H1 (cell line): ENCODE data around the gene CAPN2. TPM values are rescaled to one million over a fixed set of nuclear protein-coding genes. Genes with fewer than 3 reads are reported as not detected.

Source experiments
- CTCF ChIA-PET: fragments of 300-600 bp; sonication (Branson Sonifier 250); formaldehyde crosslinking; loops from one replicate; lab custom pipeline; 2021; ENCODE audit not compliant: partially characterized antibody; lab: Charles Lee
- POLR2A ChIA-PET: fragments of 300-600 bp; sonication (Branson Sonifier 250); formaldehyde crosslinking; loops from one replicate; lab custom pipeline; 2021; ENCODE audit warnings: inconsistent platforms; ENCODE audit not compliant: partially characterized antibody; lab: Charles Lee
- DNase-seq, 2 experiments: peaks; one replicate each; pipeline versions ENCODE4 v3.0.0 to v3.0.0-alpha.2; 2010 to 2022; ENCODE audit warnings: low spot score in 2 of 2, low read depth in 1 of 2, mixed read lengths in 1 of 2
- FAIRE-seq: peaks from 2 replicates; lab custom pipeline; 2011; peaks lifted over from hg19 to GRCh38; lab: Jason Lieb, UNC
- H2AFZ ChIP-seq: 2 replicates; pipeline ENCODE4 v1.8.1; 2012; ENCODE audit warnings: low read length, inconsistent platforms
- H2AK5ac ChIP-seq: 2 replicates; pipeline ENCODE4 v1.6.1; 2013; ENCODE audit warnings: low read depth, low read length
- H2BK120ac ChIP-seq: replicated peaks from 2 replicates; pipeline ENCODE3; 2013; ENCODE audit warnings: low read depth, low read length, inconsistent platforms
- H2BK12ac ChIP-seq: 2 replicates; pipeline ENCODE4 v1.6.1; 2013; ENCODE audit warnings: low read depth, low read length
- H2BK15ac ChIP-seq: 2 replicates; pipeline ENCODE4 v1.6.1; 2013; ENCODE audit warnings: low read length
- H2BK20ac ChIP-seq: 2 replicates; pipeline ENCODE4 v1.6.1; 2013; ENCODE audit warnings: low read length
- H2BK5ac ChIP-seq: 2 replicates; pipeline ENCODE4 v1.6.1; 2013; ENCODE audit warnings: low read depth, low read length
- H3K14ac ChIP-seq: 2 replicates; pipeline ENCODE4 v1.6.1; 2013; ENCODE audit warnings: inconsistent platforms; ENCODE audit not compliant: insufficient read length
- H3K18ac ChIP-seq: 2 replicates; pipeline ENCODE4 v1.6.1; 2013; ENCODE audit warnings: low read length; ENCODE audit errors: extremely low read depth
- H3K23ac ChIP-seq: 2 replicates; pipeline ENCODE4 v1.6.1; 2013; ENCODE audit warnings: inconsistent platforms; ENCODE audit not compliant: insufficient read length
- H3K23me2 ChIP-seq: 2 replicates; pipeline ENCODE4 v1.6.1; 2013; ENCODE audit warnings: low read depth, low read length
- H3K27ac ChIP-seq: 2 replicates; pipeline ENCODE4 v1.6.1; 2011; ENCODE audit warnings: low read depth, low read length, inconsistent platforms
- H3K27me3 ChIP-seq, 4 experiments: replicated peaks in 1 of 4; 1 replicate in 1 of 4; 2 replicates in 3 of 4; pipeline versions ENCODE4 v1.6.1 to v1.8.1; 2011 to 2013; ENCODE audit warnings: low read length in 3 of 4, mild to moderate bottlenecking in 3 of 4, inconsistent platforms in 2 of 4, mixed read lengths in 2 of 4, moderate library complexity in 1 of 4; ENCODE audit not compliant: control insufficient read depth in 3 of 4, insufficient read depth in 3 of 4; ENCODE audit errors: extremely low read depth in 1 of 4
- H3K36me3 ChIP-seq, 4 experiments: 2 replicates each; pipeline versions ENCODE4 v1.6.1 to v1.8.1; 2011 to 2013; ENCODE audit warnings: mild to moderate bottlenecking in 4 of 4, low read length in 3 of 4, moderate library complexity in 2 of 4, control low read depth in 1 of 4, inconsistent platforms in 1 of 4; ENCODE audit not compliant: insufficient read depth in 4 of 4, control insufficient read depth in 2 of 4
- H3K4ac ChIP-seq: replicated peaks from 2 replicates; pipeline ENCODE3; 2013; ENCODE audit warnings: low read length, low read depth, mixed read lengths, inconsistent platforms; ENCODE audit not compliant: insufficient read length
- H3K4me1 ChIP-seq, 4 experiments: replicated peaks in 1 of 4; 1 replicate in 1 of 4; 2 replicates in 3 of 4; pipeline versions ENCODE4 v1.6.1 to v1.8.1; 2011 to 2013; ENCODE audit warnings: low read length in 3 of 4, inconsistent platforms in 2 of 4, mixed read lengths in 1 of 4; ENCODE audit not compliant: insufficient read depth in 4 of 4, control insufficient read depth in 3 of 4
- H3K4me2 ChIP-seq, 2 experiments: 2 replicates each; pipeline versions ENCODE4 v1.6.1 to v1.8.1; 2011 to 2013; ENCODE audit warnings: low read depth in 2 of 2, low read length in 2 of 2, control low read depth in 1 of 2, inconsistent platforms in 1 of 2, mild to moderate bottlenecking in 1 of 2; ENCODE audit not compliant: insufficient read depth in 1 of 2
- H3K4me3 ChIP-seq, 4 experiments: fragments of 200-600, 300-600 bp in 1 of 4; sonication (generic), shearing (Covaris generic), sonication (Bioruptor Twin) in 1 of 4; 2 replicates each; pipeline versions ENCODE4 v1.5.1 to v1.8.1; 2011 to 2016; ENCODE audit warnings: low read length in 4 of 4, low read depth in 3 of 4, control low read depth in 2 of 4, inconsistent platforms in 2 of 4, mild to moderate bottlenecking in 2 of 4, mixed read lengths in 1 of 4, moderate library complexity in 1 of 4; ENCODE audit not compliant: insufficient read depth in 2 of 4; ENCODE audit errors: extremely low read depth in 1 of 4
- H3K56ac ChIP-seq: replicated peaks from 2 replicates; pipeline ENCODE3; 2013; ENCODE audit warnings: low read depth, mild to moderate bottlenecking, mixed read lengths, low read length, inconsistent platforms; ENCODE audit not compliant: insufficient read length
- H3K79me1 ChIP-seq: 2 replicates; pipeline ENCODE4 v1.6.1; 2013; ENCODE audit warnings: low read depth, low read length, control low read depth
- H3K79me2 ChIP-seq, 2 experiments: 2 replicates each; pipeline versions ENCODE4 v1.6.1 to v1.8.1; 2012 to 2013; ENCODE audit warnings: low read length in 2 of 2, mild to moderate bottlenecking in 2 of 2, inconsistent platforms in 1 of 2; ENCODE audit not compliant: insufficient read depth in 2 of 2, control insufficient read depth in 1 of 2
- H3K9ac ChIP-seq, 4 experiments: replicated peaks in 1 of 4; 1 replicate in 1 of 4; 2 replicates in 3 of 4; pipeline versions ENCODE4 v1.6.1 to v1.8.1; 2011 to 2013; ENCODE audit warnings: low read depth in 3 of 4, low read length in 3 of 4, control low read depth in 2 of 4, mild to moderate bottlenecking in 2 of 4, moderate library complexity in 2 of 4, inconsistent platforms in 1 of 4; ENCODE audit errors: extremely low read depth in 1 of 4
- H3K9me3 ChIP-seq, 2 experiments: 2 replicates each; pipeline versions ENCODE4 v1.6.1 to v1.8.1; 2012 to 2013; ENCODE audit warnings: mild to moderate bottlenecking in 2 of 2, moderate library complexity in 2 of 2, control low read depth in 1 of 2, inconsistent platforms in 1 of 2, low read depth in 1 of 2, low read length in 1 of 2, mixed read lengths in 1 of 2; ENCODE audit not compliant: insufficient read depth in 2 of 2
- H4K20me1 ChIP-seq, 2 experiments: replicated peaks in 1 of 2; 2 replicates each; pipeline versions ENCODE3 to v1.8.1; 2011 to 2013; ENCODE audit warnings: inconsistent platforms in 2 of 2, low read length in 2 of 2, mild to moderate bottlenecking in 1 of 2; ENCODE audit not compliant: insufficient read depth in 2 of 2, control insufficient read depth in 1 of 2
- H4K5ac ChIP-seq: 2 replicates; pipeline ENCODE4 v1.6.1; 2013; ENCODE audit warnings: low read length, low read depth, mixed read lengths, inconsistent platforms; ENCODE audit not compliant: insufficient read length
- H4K8ac ChIP-seq: 2 replicates; pipeline ENCODE4 v1.8.0; 2013; ENCODE audit warnings: mild to moderate bottlenecking, moderate library complexity, low read length, inconsistent platforms; ENCODE audit not compliant: insufficient read depth; ENCODE audit errors: extremely low read depth
- H4K91ac ChIP-seq: replicated peaks from 2 replicates; pipeline ENCODE3; 2013; ENCODE audit warnings: low read length, mixed read lengths, inconsistent platforms; ENCODE audit not compliant: insufficient read length
- ASH2L ChIP-seq: fragments of 200-600, 300-600 bp; sonication (generic); IDR thresholded peaks from one replicate; pipeline ENCODE4 v1.7.1; 2017; ENCODE audit warnings: low read length
- JUN ChIP-seq: IDR thresholded peaks from 2 replicates; pipeline ENCODE4 v1.6.1; 2011; ENCODE audit warnings: low read depth, mild to moderate bottlenecking, improper control_type of control experiment, low read length
- KDM5A ChIP-seq: fragments of 200-600 bp; IDR thresholded peaks from 2 replicates; pipeline ENCODE4 v1.7.1; 2012; ENCODE audit warnings: mild to moderate bottlenecking, low read length, inconsistent platforms, mixed read lengths
- POLR2A ChIP-seq, 2 experiments: IDR thresholded peaks; 1 replicate in 1 of 2; 2 replicates in 1 of 2; pipeline ENCODE4 v1.6.1; 2011; ENCODE audit warnings: low read depth in 2 of 2, low read length in 2 of 2, mild to moderate bottlenecking in 2 of 2; ENCODE audit errors: control extremely low read depth in 1 of 2
- ZNF274 ChIP-seq: IDR thresholded peaks from 2 replicates; pipeline ENCODE4 v1.7.0; 2012; ENCODE audit warnings: low read length, borderline replicate concordance; ENCODE audit errors: extremely low read depth
- WGBS, 2 experiments: shearing (Covaris generic) in 1 of 2; methylation state at CpG; one replicate each; pipeline versions ENCODE4 v1.1.6 to v1.1.7; 2013 to 2015; ENCODE audit warnings: low lambda C conversion rate in 2 of 2, mixed read lengths in 2 of 2, inconsistent platforms in 1 of 2, low coverage in 1 of 2, missing lambda C conversion rate in 1 of 2; ENCODE audit not compliant: insufficient replicate concordance in 2 of 2, insufficient coverage in 1 of 2, insufficient read length in 1 of 2; ENCODE audit errors: extremely low coverage in 1 of 2, missing lambda C conversion rate in 1 of 2; 5-methylcytosine and 5-hydroxymethylcytosine counted together
- polyA plus RNA-seq, 7 experiments: library from polyadenylated mRNA; depleted of rRNA in 3 of 7; stranded (reverse) in 5 of 7; unstranded in 2 of 7; fragments of >200 nt in 5 of 7; fragments of 200-250 nt in 2 of 7; gene quantifications; 1 replicate in 5 of 7; 2 replicates in 1 of 7; 4 replicates in 1 of 7; pipeline versions ENCODE4 v1.2.1 to v1.2.3, GENCODE V29; 2011 to 2013; ENCODE audit warnings: missing spikeins in 2 of 7, mixed read lengths in 2 of 7
- total RNA-seq: library from RNA; stranded (reverse); fragmentation: NEBNext Ultra II Directional; extraction: Animal tissue kit (Norgen Biotek cat#: 25700); gene quantifications from 2 replicates; pipeline ENCODE4 v1.2.1, GENCODE V29; 2021
- TF ChIP-seq, protein P1 (sequence below), 3 experiments: IDR thresholded peaks; 1 replicate in 2 of 3; 2 replicates in 1 of 3; pipeline versions ENCODE4 v1.5.1 to v1.6.1; 2011; ENCODE audit warnings: low read length in 3 of 3, mild to moderate bottlenecking in 3 of 3, inconsistent platforms in 2 of 3, low read depth in 1 of 3, moderate library complexity in 1 of 3; ENCODE audit not compliant: insufficient read depth in 1 of 3; ENCODE audit errors: control extremely low read depth in 1 of 3
- TF ChIP-seq, protein P2 (sequence below): IDR thresholded peaks from 2 replicates; pipeline ENCODE4 v1.6.1; 2012; ENCODE audit warnings: inconsistent platforms

Gene CAPN2
- total and polyA plus RNA-seq, 2 of the 8 experiments (the other 6 are each of a cell fraction or from before 2014, with no cell fraction given): 9.2 to 10.3 TPM

- no peak for FAIRE-seq
- CTCF ChIA-PET: interaction anchor here (0.6 to 2.3 kb wide), 9 partner anchors 8 to 57 kb away, joined by 3 to 11 read pairs (median 3); no protein-coding TSS in a partner anchor
- H3K36me3 ChIP-seq: peaks cover 2 to 6% (median 3%) of the 10 kb centered on the region in 4 experiments; a peak in 6 of 8 replicates
- H4K20me1 ChIP-seq: no peaks in the 10 kb centered on the region
- no peak overlapping the region for H2BK20ac ChIP-seq
- no peak overlapping the region for H3K56ac ChIP-seq
- H4K91ac ChIP-seq: no peak overlapping the region
- TF ChIP-seq, protein P1, sequence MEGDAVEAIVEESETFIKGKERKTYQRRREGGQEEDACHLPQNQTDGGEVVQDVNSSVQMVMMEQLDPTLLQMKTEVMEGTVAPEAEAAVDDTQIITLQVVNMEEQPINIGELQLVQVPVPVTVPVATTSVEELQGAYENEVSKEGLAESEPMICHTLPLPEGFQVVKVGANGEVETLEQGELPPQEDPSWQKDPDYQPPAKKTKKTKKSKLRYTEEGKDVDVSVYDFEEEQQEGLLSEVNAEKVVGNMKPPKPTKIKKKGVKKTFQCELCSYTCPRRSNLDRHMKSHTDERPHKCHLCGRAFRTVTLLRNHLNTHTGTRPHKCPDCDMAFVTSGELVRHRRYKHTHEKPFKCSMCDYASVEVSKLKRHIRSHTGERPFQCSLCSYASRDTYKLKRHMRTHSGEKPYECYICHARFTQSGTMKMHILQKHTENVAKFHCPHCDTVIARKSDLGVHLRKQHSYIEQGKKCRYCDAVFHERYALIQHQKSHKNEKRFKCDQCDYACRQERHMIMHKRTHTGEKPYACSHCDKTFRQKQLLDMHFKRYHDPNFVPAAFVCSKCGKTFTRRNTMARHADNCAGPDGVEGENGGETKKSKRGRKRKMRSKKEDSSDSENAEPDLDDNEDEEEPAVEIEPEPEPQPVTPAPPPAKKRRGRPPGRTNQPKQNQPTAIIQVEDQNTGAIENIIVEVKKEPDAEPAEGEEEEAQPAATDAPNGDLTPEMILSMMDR (IDR thresholded peaks at IDR 0.05; ENCODE audit: control extremely low read depth in 1 of 3, insufficient read depth in 1 of 3, low read depth in 1 of 3, low read length in 3 of 3): no peak
- TF ChIP-seq ASH2L: no peak
- TF ChIP-seq ZNF274: no peak
- TF ChIP-seq JUN: no peak
- TF ChIP-seq, protein P2, sequence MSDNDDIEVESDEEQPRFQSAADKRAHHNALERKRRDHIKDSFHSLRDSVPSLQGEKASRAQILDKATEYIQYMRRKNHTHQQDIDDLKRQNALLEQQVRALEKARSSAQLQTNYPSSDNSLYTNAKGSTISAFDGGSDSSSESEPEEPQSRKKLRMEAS: no peak
- 0 out of 3 replicates have a peak, but pooled peaks of 1 of the 2 experiments have one; percentile 12 for TF ChIP-seq POLR2A (IDR thresholded peaks at IDR 0.05; ENCODE audit: control extremely low read depth in 1 of 2, low read depth in 2 of 2, low read length in 2 of 2)
- no peak for TF ChIP-seq KDM5A
- TF ChIP-seq, all 59 proteins: peak for 1
- H2BK15ac ChIP-seq: no peak overlapping the region
- no peak overlapping the region for H4K5ac ChIP-seq
- H3K4me2 ChIP-seq: no peak overlapping the region
- H3K79me1 ChIP-seq: no peaks in the 10 kb centered on the region
- no peak overlapping the region for H3K4ac ChIP-seq
- H3K79me2 ChIP-seq: no peaks in the 10 kb centered on the region
- H3K23me2 ChIP-seq: no peaks in the 10 kb centered on the region
- no peak overlapping the region; the same call in 1 of the 2 replicates for H3K18ac ChIP-seq
- no peak overlapping the region for H2BK5ac ChIP-seq
- no peak for DNase-seq
- H3K23ac ChIP-seq: no peak overlapping the region
- H3K4me3 ChIP-seq: no peak overlapping the region
- H3K14ac ChIP-seq: no peak overlapping the region
- H2BK120ac ChIP-seq: no peak overlapping the region
- no peak overlapping the region for H3K27ac ChIP-seq
- 74% methylated on average over 9 of the region's 9 CpGs; no CpG with 5 or more reads in 1 of the 2 experiments for WGBS, 2 experiments
- no peaks in the 10 kb centered on the region for H3K9me3 ChIP-seq
- POLR2A ChIA-PET: interaction anchor here (0.6 to 1.0 kb wide), 2 partner anchors 24 to 118 kb away, joined by 3 to 4 read pairs; no protein-coding TSS in a partner anchor
- no peaks in the 10 kb centered on the region for H3K27me3 ChIP-seq
- no peak overlapping the region for H2AK5ac ChIP-seq
- H3K9ac ChIP-seq: no peak overlapping the region
- no peak overlapping the region for H4K8ac ChIP-seq
- H2AFZ ChIP-seq: no peak overlapping the region
- H3K4me1 ChIP-seq: no peaks in the 10 kb centered on the region
- H2BK12ac ChIP-seq: no peak overlapping the region
Observed at GRCh38 chr1:223765036-223765718, 52.8 kb downstream of the CAPN2 start.
